A549 treated with CpdA at 1 μM for 4 hours (cell line): Measurements from ENCODE around the gene KDM5A. TPM values are rescaled to one million over a fixed set of nuclear protein-coding genes. Genes with fewer than 3 reads are reported as not detected.

ENCODE experiments used
- total RNA-seq: library from RNA; stranded (reverse); fragments of 200-300 nt; extraction: Qiagen RNA extraction; gene quantifications from 5 replicates; pipeline ENCODE4 v1.2.3, GENCODE V29; 2022; ENCODE audit warnings: low read depth

KDM5A gene
- total RNA-seq = 17.0 to 27.7 TPM (median 19.6 TPM) in 5 replicates

GRCh38 chr12:389142-390096, at the start of gene KDM5A:
Gene KDM5A, minus strand, starts transcription at chr12:389320. Its CDS starts 229 bp downstream, at chr12:389091.

GRCh38 chr12:401235-402028, 12.3 kb upstream of the KDM5A start, which contains the start of gene CCDC77:
Gene CCDC77, plus strand, starts transcription at chr12:401644. Its CDS starts 7,740 bp downstream, at chr12:409384.

GRCh38 chr12:262817-263216, 126.3 kb downstream of the KDM5A start, which contains the start of gene SLC6A13:
Gene SLC6A13, minus strand, starts transcription at chr12:262836. Its CDS starts 2,784 bp downstream, at chr12:260052.

Other genes with a start within 250 kb of the KDM5A start
- gene SLC6A12, start 175.2 kb downstream of the KDM5A start, total RNA-seq = 0.65 to 1.5 TPM (median 0.76 TPM) in 5 replicates
- gene SLC6A13, start 126.5 kb downstream of the KDM5A start, total RNA-seq = 0.21 to 0.66 TPM (median 0.51 TPM) in 4 of 5 replicates, not detected in the other
- 12.5 to 17.7 TPM (median 16.0 TPM) in 5 replicates for gene CCDC77, start 12.3 kb upstream of the KDM5A start, total RNA-seq
- 0.29 to 0.74 TPM (median 0.58 TPM) in 5 replicates for gene B4GALNT3, start 70.6 kb upstream of the KDM5A start, total RNA-seq